DMS 273 (cell line): ENCODE measurements around the gene SH3BP5L.

Experiments used
- DNase-seq: peaks from one replicate; lab custom pipeline; 2025; ENCODE audit not compliant: unreplicated experiment; lab: John Stamatoyannopoulos, UW

SH3BP5L gene

DNA sequence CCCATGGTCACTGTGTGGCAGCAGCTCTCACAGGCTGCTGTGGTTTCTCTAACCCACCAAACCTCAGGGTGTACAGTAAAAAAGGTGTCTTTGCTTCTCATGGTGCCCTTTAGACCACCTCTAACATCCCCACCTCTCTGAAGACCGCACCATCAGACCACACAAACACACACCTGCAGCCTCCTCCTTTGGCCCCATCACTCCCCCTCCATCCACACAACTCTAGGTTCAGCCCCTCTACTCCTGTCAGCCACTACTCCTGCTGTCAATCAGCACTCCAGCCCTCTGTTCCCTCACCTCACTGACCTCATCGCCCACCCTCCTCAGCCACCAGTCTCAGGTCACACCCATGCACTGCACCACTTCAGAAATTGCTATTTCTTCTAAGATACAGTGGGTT is 25.7 kb upstream of the SH3BP5L start:
- no peak for DNase-seq

DNA sequence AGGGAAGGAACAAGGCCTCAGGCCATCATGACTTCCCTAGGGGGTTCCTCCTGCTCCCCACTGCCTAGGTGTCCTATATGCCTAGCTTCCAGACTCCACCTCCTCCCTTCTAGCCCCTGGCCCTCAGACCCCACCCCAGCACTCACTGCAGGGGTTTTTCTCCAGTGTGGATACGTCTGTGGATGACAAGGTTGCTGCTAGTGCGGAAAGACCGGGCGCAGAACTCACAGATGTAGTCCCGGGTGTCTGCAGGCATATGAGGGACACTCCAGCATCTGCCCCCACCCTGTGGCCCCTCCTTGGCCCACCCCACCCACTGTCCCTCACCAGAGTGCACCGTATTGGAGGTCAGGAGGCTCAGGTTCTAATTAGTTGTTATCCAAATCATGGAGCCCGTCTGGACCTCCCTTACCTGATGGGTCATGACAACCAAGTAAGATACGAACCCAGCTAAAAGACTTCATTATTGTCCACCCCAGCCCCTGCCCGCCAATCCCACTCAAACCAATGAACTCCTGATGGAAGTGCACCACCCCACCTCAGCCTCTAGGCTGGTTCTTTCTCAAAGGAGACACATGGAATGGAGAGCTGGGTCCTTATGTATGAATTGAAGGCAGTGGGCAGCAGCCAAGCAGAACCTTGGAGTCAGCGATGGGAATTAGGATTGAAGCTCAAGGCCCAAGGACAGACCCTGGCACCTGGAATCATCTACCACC is 25.0 kb upstream of the SH3BP5L start:
- DNase-seq: no peak

DNA sequence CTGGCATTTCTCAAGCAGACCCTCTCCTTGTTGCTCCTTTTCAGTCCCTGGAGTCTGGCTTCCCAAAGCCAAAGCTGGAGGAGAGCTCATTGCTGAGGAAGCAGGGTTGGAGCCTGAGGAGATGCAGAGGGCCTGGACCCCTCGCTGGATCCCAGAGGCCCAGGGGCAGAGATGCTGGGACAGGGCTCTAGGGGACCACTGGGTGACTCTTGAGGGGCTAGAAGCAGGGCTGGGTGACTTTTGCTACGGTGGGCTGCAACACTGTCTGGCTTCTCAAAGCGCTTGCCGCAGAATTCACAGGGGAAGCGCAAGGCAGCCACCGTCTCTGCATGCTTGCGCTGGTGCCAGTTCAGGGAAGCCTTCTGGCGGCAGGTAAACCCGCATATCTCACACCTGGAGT is 24.4 kb upstream of the SH3BP5L start:
- no peak for DNase-seq

- no peak for DNase-seq
Measured at GRCh38 chr1:248849637-248850036, 23.9 kb upstream of the SH3BP5L start.

DNA sequence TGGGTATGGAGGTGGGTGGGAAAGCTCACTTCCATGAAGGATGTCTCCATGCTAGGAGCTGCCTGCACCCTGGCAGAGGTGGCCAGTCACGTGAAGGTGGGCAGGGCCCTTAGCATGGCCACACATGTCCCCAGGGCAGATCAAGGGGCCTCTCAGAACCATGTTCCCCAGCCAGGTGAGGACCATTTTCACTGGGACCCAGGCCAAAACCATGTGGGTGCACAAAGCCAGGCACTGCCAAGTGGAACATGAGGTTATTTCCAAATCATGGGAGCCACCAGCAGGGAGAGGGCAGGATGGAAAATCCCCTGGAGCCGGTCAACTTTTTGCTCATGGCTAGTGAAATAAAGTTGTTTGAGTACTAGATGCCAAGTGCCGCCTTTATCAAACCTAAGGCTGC is 23.4 kb upstream of the SH3BP5L start:
- no peak for DNase-seq

DNA sequence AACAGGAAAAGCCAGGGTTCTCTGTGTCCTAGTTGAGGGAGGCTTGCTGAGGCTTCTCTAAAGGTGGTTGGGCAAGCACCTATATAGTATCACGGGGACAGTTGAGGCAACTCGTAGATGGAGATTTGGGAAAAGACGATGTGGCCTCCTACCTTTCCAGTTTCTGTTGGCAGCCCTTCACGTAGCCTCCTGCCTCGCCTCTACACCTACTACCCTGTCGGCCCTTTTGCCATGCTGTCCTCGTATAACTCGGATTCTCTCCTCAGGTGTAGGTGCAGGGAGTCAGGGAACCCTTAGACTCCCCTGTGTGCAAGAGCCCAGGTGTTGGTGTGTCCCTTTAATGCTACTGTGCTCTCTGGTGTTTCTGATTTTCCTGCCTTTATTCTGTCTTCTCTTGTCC is 22.9 kb upstream of the SH3BP5L start:
- no peak for DNase-seq

DNA sequence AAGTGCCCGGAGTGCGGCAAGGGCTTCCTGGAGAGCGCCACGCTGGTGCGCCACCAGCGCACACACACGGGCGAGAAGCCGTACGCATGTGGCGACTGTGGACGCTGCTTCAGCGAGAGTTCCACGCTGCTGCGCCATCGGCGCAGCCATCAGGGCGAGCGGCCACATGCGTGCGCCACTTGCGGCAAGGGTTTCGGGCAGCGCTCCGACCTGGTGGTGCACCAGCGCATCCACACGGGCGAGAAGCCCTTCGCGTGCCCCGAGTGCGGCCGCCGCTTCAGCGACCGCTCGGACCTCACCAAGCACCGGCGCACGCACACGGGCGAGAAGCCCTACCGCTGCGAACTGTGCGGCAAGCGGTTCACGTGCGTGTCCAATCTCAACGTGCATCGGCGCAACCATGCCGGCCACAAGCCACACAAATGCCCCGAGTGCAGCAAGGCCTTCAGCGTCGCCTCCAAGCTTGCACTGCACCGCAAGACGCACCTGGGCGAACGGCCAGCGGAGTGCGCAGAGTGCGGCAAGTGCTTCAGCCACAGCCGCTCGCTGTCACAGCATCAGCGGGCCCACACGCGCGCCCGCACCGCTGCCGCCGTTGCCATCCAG is 22.3 kb upstream of the SH3BP5L start:
- DNase-seq: no peak

DNA sequence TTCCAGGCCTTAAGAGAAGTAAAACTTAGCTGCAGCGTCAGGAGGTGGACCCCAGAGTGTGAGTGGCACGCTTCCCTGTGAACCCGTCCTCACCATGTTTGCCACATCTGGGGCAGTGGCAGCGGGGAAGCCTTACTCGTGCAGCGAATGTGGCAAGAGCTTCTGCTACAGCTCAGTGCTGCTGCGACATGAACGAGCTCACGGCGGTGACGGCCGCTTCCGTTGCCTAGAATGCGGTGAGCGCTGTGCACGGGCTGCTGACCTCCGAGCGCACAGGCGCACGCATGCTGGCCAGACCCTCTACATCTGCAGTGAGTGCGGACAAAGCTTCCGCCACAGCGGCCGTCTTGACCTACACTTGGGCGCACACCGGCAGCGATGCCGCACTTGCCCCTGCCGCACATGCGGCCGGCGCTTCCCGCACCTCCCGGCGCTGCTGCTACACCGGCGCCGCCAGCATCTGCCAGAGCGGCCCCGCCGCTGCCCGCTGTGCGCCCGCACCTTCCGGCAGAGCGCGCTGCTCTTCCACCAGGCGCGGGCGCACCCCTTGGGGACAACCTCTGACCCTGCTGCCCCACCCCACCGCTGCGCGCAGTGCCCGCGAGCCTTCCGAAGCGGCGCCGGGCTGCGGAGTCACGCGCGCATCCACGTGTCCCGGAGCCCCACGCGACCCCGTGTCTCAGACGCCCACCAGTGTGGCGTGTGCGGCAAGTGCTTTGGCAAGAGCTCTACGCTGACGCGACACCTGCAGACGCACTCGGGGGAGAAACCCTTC is 21.7 kb upstream of the SH3BP5L start:
- DNase-seq: no peak

- no peak for DNase-seq
Measured at GRCh38 chr1:248844526-248844925, 18.8 kb upstream of the SH3BP5L start.

- no peak for DNase-seq
Measured at GRCh38 chr1:248843687-248844086, 18.0 kb upstream of the SH3BP5L start.

GRCh38 chr1:248842781-248843331 is 17.1 kb upstream of the SH3BP5L start:
- DNase-seq: no peak

DNA sequence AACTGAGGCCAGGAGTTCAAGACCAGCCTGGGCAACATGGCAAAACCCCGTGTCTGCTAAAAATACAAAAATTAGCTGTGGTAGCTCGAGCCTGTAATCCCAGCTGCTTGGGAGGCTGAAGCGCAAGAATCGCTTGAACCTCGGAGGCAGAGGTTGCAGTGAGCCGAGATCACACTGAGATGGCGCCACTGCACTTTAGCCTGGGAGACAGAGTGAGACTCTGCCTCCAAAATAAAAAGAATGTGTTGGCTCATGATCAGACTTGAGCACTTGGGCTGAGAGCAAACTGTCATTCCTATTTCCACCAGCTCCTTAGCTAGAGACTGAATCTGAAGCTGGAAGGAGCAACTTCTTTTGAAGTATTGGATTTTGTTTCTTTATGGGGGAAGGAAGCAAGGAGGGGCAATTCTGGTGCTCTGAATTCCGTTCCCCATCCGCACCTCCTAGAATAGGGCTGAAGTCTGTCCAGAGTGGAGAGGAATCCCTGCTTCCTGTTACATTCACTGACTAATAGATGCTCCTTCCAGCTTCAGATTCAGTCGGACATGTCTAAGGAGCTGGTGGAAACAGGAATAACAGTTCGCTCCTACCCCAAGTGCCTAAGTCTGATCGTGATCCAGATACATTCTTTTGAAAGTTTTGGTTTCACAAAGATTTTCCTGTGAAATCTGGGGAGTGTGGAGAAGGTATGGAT is 16.1 kb upstream of the SH3BP5L start:
- DNase-seq: peak; percentile 61

- DNase-seq: no peak
Measured at GRCh38 chr1:248840946-248841345, 15.2 kb upstream of the SH3BP5L start.

DNA sequence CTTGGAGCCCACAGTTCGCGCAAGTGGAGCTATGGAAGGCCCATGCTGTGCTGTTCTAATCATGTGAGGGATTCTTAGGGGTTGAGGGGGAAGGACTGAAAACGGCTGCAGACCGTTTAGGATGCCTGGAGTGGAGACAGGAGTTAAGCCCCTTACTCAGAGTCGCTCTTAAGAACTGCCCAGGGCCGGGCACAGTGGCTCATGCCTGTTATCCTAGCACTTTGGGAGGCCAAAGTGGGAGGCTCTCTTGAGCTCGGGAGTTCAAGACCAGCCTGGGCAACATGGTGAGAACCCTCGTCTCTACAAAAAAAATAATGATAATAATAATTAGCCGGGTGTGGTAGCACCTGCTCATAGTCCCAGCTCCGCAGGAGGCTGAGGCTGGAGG is 13.4 kb upstream of the SH3BP5L start:
- DNase-seq: no peak

DNA sequence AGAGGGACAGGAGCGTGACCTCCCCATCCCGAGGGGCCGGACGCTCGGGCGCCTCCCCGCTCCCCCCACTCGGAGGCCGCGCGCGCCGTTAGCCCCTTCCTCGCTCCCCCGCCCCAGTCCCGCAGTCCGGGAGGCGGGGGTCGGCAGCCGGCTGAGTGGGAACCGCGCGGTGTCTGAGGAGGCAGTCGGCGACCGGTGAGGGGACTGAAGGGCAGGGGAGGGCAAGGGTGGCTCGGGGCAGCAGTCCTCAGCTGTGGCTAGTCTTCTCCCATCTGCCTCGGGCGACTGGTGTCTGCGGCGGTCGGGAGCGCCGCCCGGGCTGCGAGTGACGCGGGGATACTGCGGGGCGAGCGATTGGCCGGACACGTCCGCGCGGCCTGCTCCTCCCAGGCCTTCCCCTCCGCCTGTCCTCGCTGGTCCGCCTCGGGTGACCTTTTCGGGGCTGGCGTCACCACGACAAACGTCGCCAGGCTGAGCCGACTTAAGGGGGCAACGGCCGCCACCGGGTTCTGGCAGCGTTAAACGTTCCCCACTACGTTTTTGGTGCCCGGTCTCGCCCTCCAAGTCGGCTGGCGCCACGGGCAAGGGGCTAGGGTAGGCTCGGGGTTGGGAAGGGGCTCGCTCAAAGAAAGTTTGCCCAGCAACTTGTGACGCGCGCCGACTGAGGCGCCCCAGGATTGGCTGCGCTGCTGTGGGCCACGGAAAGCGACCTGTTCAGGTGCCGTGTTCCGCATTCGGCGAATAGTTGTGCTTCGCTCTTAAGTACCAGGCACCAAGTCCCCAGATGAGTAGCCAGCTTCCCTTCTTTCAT is 12.8 kb upstream of the SH3BP5L start:
- DNase-seq: peak; percentile 93

DNA sequence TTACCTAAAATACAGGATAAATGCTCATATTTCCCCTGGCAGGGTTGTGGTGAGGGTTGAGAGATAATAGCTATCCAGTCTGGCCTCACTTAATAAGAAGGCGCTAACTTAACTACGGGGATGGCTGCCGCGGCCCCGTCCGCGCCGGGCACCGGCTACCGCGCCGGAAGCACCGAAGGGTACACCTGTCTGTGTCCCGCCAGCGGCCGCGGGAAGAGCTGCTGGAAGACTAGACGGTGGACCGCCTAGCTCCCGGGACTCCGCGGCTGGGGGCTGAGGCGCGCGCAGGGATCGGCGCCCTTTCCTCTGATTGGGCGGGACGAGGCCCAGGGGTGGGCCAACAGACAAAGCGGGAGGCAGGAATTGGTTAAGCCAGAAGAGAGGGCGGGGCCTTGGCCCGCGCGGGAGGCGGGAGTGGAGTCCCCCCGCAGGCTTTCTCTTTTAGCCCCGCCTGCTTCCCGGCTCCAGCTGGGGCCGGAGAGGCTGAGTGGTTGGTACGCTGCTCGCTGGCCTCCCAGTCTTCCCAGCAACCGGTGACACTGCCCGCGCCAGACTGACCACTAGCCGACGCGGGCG is 12.2 kb upstream of the SH3BP5L start, which contains the start of gene ZNF672:
Gene ZNF672 (plus strand): TSS at position 444 of the 576 bp plus-strand sequence. CDS start 9,051 bp downstream, outside the sequence.
- peak; percentile 100 for DNase-seq

GRCh38 chr1:248837045-248837780 is 11.5 kb upstream of the SH3BP5L start:
- no peak for DNase-seq

GRCh38 chr1:248834343-248834940 is 8.7 kb upstream of the SH3BP5L start:
- DNase-seq: no peak

DNA sequence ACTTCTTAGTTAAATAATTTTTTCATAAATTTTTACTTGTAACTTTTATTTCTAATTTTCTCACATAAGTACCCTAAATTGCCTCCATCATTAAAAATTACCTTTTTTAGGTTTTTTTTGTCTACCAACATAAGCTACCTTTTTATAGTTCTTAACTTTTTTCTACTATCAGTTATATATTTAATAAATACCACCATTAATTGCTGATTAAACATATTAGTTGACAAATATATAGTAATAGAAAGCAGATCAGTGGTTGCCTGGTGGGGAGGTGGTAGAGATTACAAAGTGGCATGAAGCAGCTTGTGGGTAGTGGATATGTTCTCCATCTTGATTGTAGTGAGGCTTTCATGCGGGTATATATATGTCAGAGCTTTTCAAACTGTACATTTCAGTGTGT is 6.1 kb upstream of the SH3BP5L start:
- DNase-seq: no peak
